ENCODE data around the gene GTF3C2.

The GTF3C2 gene

GRCh38 chr2:27375513-27376099 lies 19.0 kb upstream of the GTF3C2 start:
- H3K27ac ChIP-seq (replicated peaks) = no peak overlapping the region
- TF ChIP-seq SPI1 (IDR thresholded peaks at IDR 0.05; ENCODE audit: borderline replicate concordance, low read depth) = no peak
- TF ChIP-seq GABPA (IDR thresholded peaks at IDR 0.05; ENCODE audit: low read depth) = no peak
- no peak for TF ChIP-seq CTCF (IDR thresholded peaks at IDR 0.05; ENCODE audit: insufficient read depth, low read length)
- TF ChIP-seq POLR2AphosphoS5 (IDR thresholded peaks at IDR 0.05; ENCODE audit: low read depth) = no peak
- no peak for TF ChIP-seq REST (IDR thresholded peaks at IDR 0.05; ENCODE audit: insufficient replicate concordance, low read depth)

GRCh38 chr2:27373567-27373966 lies 17.0 kb upstream of the GTF3C2 start:
- no peaks in the 10 kb centered on the region for H3K27me3 ChIP-seq (ENCODE audit: insufficient read depth, poor library complexity, severe bottlenecking)
- no peak overlapping the region for H3K4me3 ChIP-seq (replicated peaks; ENCODE audit: insufficient read depth, low read length)
- no peak for TF ChIP-seq GABPA (IDR thresholded peaks at IDR 0.05; ENCODE audit: low read depth)
- TF ChIP-seq CTCF (IDR thresholded peaks at IDR 0.05; ENCODE audit: insufficient read depth, low read length) = no peak
- no peak for TF ChIP-seq POLR2AphosphoS5 (IDR thresholded peaks at IDR 0.05; ENCODE audit: low read depth)
- TF ChIP-seq REST (IDR thresholded peaks at IDR 0.05; ENCODE audit: insufficient replicate concordance, low read depth) = no peak
- TF ChIP-seq SPI1 (IDR thresholded peaks at IDR 0.05; ENCODE audit: borderline replicate concordance, low read depth) = no peak
- H3K27ac ChIP-seq (replicated peaks) = no peak overlapping the region
- no peak for DNase-seq (ENCODE audit: low read depth in 1 of 2, low spot score in 1 of 2)

More at GRCh38 chr2:27375513-27376099, 19.0 kb upstream of the GTF3C2 start:
- Histone ChIP-seq H3K27me3 (ENCODE audit: insufficient read depth, poor library complexity, severe bottlenecking) (no peaks in the 10 kb centered on the region), H3K4me3 (replicated peaks; ENCODE audit: insufficient read depth, low read length) (no peak overlapping the region)
- DNase-seq (ENCODE audit: low read depth in 1 of 2, low spot score in 1 of 2) = no peak

GRCh38 chr2:27372937-27373336 lies 16.4 kb upstream of the GTF3C2 start:
- TF ChIP-seq SPI1 (IDR thresholded peaks at IDR 0.05; ENCODE audit: borderline replicate concordance, low read depth) (no peak), CTCF (IDR thresholded peaks at IDR 0.05; ENCODE audit: insufficient read depth, low read length) (no peak), REST (IDR thresholded peaks at IDR 0.05; ENCODE audit: insufficient replicate concordance, low read depth) (no peak), POLR2AphosphoS5 (IDR thresholded peaks at IDR 0.05; ENCODE audit: low read depth) (no peak), GABPA (IDR thresholded peaks at IDR 0.05; ENCODE audit: low read depth) (no peak)
- H3K27ac ChIP-seq (replicated peaks) = no peak overlapping the region
- H3K4me3 ChIP-seq (replicated peaks; ENCODE audit: insufficient read depth, low read length) = no peak overlapping the region
- H3K27me3 ChIP-seq (ENCODE audit: insufficient read depth, poor library complexity, severe bottlenecking) = no peaks in the 10 kb centered on the region
- DNase-seq (ENCODE audit: low read depth in 1 of 2, low spot score in 1 of 2) = no peak
